ENCODE data around the gene PPP5C. TPM values are rescaled to one million over a fixed set of nuclear protein-coding genes. Genes with fewer than 3 reads are reported as not detected.

Gene PPP5C
- total RNA-seq, 4 donors from 2014 or later, result 39.9 to 74.7 (median 61.9) TPM

- no peak for DNase-seq (ENCODE audit: extremely low spot score)
- TF ChIP-seq CTCF (IDR thresholded peaks at IDR 0.05) (no peak), EP300 (IDR thresholded peaks at IDR 0.05) (no peak), POLR2AphosphoS5 (IDR thresholded peaks at IDR 0.05) (no peak), POLR2A (IDR thresholded peaks at IDR 0.05; ENCODE audit: low read depth) (no peak)
- Histone ChIP-seq H3K27me3 (peaks cover 0 to 95% (median 36%) of the 10 kb centered on the region in 4 donors), H3K4me3 (no peak overlapping the region), H3K9me3 (no peaks in the 10 kb centered on the region), H3K36me3 (no peaks in the 10 kb centered on the region), H3K27ac (replicated peaks in 1 of 4) (no peak overlapping the region), H3K4me1 (peaks cover 22 to 74% (median 56%) of the 10 kb centered on the region in 4 donors)
- intact Hi-C loops (cut with DNase I), result no loop called here
- 23% methylated on average over 6 of the region's 6 CpGs for WGBS
Measured at GRCh38 chr19:46406976-46407375, 60.1 kb downstream of the PPP5C start.

GRCh38 chr19:46407856-46408663, 61.2 kb downstream of the PPP5C start:
- intact Hi-C loops (cut with DNase I), result no loop called here
- H3K4me1 ChIP-seq, result peaks cover 26 to 85% (median 65%) of the 10 kb centered on the region in 4 donors
- TF ChIP-seq POLR2AphosphoS5 (IDR thresholded peaks at IDR 0.05) (no peak), CTCF (IDR thresholded peaks at IDR 0.05) (no peak), EP300 (IDR thresholded peaks at IDR 0.05) (no peak), POLR2A (IDR thresholded peaks at IDR 0.05; ENCODE audit: low read depth) (no peak)
- no peaks in the 10 kb centered on the region for H3K36me3 ChIP-seq
- 37% methylated on average over 17 of the region's 23 CpGs for WGBS
- no peak for DNase-seq (ENCODE audit: extremely low spot score)
- peaks cover 0 to 97% (median 40%) of the 10 kb centered on the region in 4 donors for H3K27me3 ChIP-seq
- peak overlapping the region; percentile 34 to 46 (median 38) for H3K27ac ChIP-seq (replicated peaks in 1 of 4)
- H3K9me3 ChIP-seq, result no peaks in the 10 kb centered on the region
- peak overlapping the region in 2 of 4 donors; percentile 24 to 35 for H3K4me3 ChIP-seq

GRCh38 chr19:46408664-46409039, 61.8 kb downstream of the PPP5C start:
- Histone ChIP-seq H3K36me3 (no peaks in the 10 kb centered on the region), H3K27me3 (peaks cover 0 to 97% (median 42%) of the 10 kb centered on the region in 4 donors), H3K27ac (replicated peaks in 1 of 4) (peak overlapping the region; percentile 34 to 46 (median 38)), H3K4me1 (peaks cover 26 to 88% (median 69%) of the 10 kb centered on the region in 4 donors), H3K4me3 (peak overlapping the region in 2 of 4 donors; percentile 24 to 35), H3K9me3 (no peaks in the 10 kb centered on the region)
- no peak for DNase-seq (ENCODE audit: extremely low spot score)
- intact Hi-C loops (cut with DNase I), result no loop called here
- TF ChIP-seq POLR2AphosphoS5 (IDR thresholded peaks at IDR 0.05), result peak in 1 of 2 donors; percentile 12
- no peak for TF ChIP-seq CTCF (IDR thresholded peaks at IDR 0.05)
- WGBS, result 18% methylated on average over 10 of the region's 11 CpGs

- WGBS, result 84% methylated on average over 3 of the region's 3 CpGs
- Histone ChIP-seq H3K27ac (replicated peaks in 1 of 4) (peak overlapping the region; percentile 34 to 46 (median 38)), H3K27me3 (peaks cover 0 to 97% (median 42%) of the 10 kb centered on the region in 4 donors), H3K4me3 (no peak overlapping the region), H3K9me3 (no peaks in the 10 kb centered on the region), H3K4me1 (peaks cover 26 to 88% (median 67%) of the 10 kb centered on the region in 4 donors), H3K36me3 (no peaks in the 10 kb centered on the region)
- TF ChIP-seq CTCF (IDR thresholded peaks at IDR 0.05), result no peak
- TF ChIP-seq EP300 (IDR thresholded peaks at IDR 0.05), result no peak
- TF ChIP-seq POLR2AphosphoS5 (IDR thresholded peaks at IDR 0.05), result no peak
- TF ChIP-seq POLR2A (IDR thresholded peaks at IDR 0.05; ENCODE audit: low read depth), result no peak
- no peak for DNase-seq (ENCODE audit: extremely low spot score)
- intact Hi-C loops (cut with DNase I), result no loop called here
Measured at GRCh38 chr19:46409191-46409590, 62.3 kb downstream of the PPP5C start.
